Ammon's horn (tissue), 1 donor: ENCODE data around the gene S100A16.
"Not testable (repeated sequence)": the region's sequence is repeated elsewhere in the genome, so short reads cannot be mapped to it uniquely, and the experiment has no call there.

Source experiments
- DNase-seq: peaks from one replicate; pipeline ENCODE4 v3.0.0-alpha.2; 2016; ENCODE audit warnings: low spot score

Gene S100A16, protein sequence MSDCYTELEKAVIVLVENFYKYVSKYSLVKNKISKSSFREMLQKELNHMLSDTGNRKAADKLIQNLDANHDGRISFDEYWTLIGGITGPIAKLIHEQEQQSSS

DNA sequence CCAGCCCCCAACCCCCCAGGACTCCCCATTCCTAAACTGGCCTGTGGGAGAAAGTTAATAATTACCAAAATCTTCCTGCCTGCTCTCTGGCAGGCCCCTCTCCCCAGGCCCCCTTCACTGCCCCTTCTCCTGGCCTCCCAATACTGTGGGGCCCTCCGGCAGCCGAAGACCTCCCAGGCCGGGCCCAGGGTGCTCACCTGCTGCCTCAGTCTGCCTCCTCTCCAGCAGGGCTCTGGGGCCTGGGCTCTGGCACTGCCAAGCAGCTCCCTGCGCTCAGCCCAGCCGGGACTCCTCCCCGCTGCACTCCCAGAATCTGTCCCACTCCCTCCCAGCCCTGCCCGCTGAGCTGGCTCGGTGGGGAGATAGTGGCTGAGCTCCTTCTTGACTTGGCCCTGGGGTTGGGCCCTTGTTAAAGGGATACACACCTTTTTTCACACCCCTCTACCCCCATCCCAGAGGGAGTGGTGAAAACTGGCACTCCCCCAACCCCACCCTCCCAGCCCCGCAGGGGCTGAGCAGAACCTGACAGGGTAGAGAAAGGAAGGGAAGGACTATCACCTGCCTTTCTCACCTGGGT lies at the start of gene S100A16:
Gene S100A16 (minus strand): TSS at position 383 of the 577 bp plus-strand sequence. CDS start 4,986 bp downstream, outside the sequence.
- DNase-seq = no peak

DNA sequence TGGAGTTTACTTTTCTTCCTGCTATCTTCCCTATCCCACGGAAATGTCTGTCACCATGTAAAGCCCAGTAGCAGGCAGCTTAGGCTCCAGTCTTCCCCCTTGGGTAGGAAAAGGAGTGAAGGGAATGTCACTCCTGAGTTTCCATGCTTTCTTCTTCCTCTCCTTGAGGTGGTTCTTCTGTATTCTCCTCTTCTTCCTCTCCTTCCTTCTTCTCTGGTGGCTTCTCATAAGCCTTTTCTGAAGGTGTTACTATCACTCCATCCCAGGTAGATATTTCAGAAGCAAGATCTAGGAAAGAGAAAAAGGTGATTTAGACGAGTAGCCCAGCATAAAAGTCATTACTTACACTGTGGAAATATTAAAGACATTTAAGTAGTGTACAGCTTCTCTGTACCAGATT lies 49.3 kb upstream of the S100A16 start:
- no peak for DNase-seq

DNA sequence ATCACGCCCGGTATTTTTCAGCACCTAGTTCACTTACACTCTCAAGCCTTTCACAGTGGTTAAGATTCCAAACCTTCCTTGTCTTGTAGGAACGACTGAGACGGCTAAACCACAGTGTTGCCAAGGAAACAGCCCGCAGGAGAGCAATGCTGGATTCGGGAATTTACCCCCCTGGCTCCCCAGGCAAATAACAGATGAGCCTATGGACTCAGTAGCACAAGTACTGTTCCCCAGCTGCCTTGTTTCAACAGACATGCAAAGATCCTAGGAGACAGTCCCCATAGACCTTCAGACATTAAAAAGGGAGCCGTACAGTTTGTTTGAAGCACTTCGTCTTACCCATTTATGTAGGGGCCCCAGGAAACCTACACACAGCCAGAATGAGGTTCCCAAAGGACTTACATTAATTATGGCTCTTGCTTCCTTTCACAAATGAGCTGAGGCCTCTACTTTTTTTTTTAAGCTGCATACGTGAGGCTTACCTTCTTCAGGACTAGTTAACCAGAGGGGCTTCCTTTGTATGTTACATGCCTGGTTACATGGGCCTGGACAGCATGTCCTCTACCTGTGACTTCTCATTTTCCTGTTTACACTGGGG lies 48.3 kb upstream of the S100A16 start:
- DNase-seq = no peak

DNA sequence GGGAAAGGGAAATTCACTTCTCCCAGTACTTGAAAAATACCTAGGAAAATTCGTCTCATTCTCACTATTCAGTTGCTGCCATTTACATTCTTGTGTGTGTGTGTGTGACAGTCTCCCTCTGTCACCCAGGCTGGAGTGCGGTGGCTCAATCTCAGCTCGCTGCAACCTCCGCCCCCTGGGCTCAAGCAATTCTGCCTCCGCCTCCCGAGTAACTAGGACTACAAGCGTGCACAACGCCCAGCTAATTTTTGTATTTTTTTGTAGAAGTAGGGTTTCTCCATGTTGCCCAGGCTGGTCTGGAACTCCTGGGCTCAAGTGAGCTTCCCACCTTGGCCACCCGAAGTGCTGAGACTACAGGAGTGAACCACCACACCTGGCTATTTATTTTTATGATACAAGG lies 46.7 kb upstream of the S100A16 start:
- DNase-seq = no peak

DNA sequence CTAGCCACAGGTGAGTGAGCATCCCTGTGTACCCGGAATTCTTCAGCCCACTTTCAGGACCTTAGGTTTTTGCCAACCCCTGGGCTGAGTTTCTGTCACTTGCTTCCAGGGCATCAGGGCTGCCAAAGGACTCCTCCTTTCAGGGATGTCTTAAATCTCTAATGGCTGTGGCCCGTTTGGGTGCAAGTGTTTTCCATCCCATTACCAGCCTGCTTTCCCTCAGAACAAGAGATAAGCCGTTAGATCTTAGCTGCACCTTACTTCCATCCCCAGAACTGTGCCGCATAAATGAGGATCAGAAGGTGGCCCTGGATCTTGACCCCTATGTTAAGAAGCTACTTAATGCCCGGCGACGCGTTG lies 46.2 kb upstream of the S100A16 start:
- no peak for DNase-seq

DNA sequence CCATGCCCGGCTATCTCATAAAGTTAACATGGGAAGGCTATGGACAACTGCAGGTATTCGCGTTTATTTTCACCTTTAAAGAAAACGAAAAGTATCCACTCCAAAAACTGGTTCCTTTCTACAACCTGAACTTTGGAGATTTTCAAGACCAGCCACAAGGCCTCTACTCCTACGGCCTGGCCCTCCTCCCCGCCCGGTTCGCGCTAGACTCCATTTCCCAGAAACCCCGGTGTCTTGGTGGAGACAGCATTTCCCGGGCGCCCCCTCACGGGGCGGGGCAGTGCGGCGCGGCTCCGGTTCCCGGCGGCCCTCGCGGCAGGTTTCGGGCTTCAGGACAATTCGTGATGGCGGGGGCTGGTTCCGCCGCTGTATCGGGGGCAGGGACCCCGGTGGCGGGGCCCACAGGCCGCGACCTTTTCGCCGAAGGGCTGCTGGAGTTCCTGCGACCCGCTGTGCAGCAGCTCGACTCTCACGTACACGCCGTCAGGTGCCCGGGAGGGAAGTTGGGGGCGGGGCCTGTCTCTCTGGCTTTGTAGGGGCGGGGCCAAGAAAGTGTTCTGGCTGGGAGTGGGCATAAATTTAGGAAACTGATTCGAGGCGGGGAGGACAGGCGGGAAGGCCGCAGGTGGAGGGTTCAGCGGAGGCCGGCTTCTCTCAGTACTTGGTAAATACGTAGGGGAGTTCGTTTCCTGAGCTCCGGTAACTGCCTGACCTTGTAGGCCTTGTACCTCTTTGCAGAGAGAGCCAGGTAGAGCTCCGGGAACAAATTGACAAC lies 45.6 kb upstream of the S100A16 start, which contains the start of gene SNAPIN:
Gene SNAPIN (plus strand): TSS at position 304 of the 775 bp plus-strand sequence. CDS start 41 bp downstream, at position 345.
- DNase-seq = peak; percentile 92

DNA sequence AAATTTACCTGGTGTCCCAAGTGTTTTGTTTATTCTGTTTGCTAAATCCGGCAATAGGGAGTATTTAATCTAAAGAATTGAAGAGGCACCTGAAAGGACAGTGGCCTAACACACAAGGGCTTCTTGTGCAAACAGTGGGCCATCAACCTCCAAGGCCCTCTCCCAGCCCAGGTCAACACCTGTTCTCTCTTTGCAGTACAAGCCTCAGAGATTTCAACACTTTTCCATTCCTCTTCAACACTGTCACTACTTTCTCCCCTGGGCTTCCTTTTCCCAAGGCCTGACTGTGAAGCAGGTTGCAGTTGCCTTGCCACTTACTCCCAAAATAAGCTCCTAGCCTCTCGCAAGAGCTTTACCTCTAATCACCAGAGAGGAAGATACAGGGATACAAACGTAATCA lies 42.4 kb upstream of the S100A16 start:
- no peak for DNase-seq

DNA sequence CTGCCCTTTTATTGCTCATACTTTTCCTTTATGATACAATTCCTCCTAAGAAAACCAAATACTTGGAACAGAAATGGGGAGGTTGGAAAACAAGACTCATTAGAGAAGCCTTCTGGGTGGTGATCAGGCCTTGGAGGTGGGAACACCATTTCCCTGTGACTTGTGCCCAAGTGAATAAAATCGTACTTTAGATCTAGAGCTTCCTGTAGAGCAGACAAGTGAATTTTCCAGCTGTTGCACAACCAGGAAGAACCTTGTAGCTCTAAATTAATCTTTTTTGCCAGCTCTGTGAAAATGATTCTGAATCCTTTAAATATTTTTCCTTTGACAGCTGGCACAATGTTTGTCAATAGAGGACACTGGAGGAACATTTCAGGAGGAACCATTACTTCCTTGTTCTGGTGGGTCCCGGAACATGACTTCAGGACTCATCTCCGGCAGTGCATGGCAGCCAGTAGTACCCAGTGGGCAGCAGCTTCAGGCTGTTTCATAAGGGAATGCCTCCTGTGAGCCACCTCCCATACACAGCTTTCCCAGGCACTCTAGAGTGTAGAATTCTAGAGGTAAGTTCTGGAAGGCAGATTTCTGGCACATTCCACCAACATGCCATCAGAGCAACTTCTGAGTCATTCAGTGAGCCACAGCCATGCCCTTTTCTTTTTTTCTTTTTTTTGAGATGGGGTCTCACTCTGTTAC lies 40.0 kb upstream of the S100A16 start:
- no peak for DNase-seq

DNA sequence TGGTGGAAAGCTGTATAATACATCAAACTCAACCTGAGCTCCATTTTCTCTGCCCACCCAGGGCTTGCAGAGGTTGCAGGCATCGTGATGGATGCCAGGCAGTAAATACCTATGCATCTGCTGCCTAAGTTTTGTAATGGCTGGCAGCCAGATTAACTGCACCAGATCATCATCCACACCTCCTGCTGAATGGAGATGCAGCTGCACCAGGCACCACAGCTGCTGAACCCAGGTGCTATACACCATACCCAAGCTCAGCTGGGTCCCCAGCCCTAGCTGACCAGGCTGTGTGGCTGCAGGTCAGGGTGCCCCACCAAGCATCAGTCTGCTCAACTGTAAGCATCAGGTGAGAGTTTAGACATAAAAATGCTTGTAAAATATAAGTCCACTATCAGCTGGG lies 38.8 kb upstream of the S100A16 start:
- no peak for DNase-seq

DNA sequence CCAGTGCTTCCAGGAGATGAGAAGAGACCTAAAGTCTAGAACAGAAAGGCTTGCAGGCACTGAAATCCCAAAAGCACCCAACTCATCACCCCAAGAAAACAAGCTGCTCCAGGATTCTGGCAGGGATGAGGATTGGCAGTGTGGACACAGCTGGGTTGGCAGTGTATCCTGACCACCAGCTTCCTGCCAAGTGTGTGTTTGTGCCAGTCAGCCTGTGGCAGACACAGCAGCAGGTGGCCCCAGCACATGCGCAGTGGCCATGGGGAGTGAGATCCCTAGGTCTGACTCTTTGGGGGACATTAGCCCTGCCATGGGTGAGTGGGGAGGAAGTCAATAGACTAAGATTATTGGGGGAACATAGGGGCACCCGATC lies 36.9 kb upstream of the S100A16 start:
- DNase-seq = peak; percentile 92

DNA sequence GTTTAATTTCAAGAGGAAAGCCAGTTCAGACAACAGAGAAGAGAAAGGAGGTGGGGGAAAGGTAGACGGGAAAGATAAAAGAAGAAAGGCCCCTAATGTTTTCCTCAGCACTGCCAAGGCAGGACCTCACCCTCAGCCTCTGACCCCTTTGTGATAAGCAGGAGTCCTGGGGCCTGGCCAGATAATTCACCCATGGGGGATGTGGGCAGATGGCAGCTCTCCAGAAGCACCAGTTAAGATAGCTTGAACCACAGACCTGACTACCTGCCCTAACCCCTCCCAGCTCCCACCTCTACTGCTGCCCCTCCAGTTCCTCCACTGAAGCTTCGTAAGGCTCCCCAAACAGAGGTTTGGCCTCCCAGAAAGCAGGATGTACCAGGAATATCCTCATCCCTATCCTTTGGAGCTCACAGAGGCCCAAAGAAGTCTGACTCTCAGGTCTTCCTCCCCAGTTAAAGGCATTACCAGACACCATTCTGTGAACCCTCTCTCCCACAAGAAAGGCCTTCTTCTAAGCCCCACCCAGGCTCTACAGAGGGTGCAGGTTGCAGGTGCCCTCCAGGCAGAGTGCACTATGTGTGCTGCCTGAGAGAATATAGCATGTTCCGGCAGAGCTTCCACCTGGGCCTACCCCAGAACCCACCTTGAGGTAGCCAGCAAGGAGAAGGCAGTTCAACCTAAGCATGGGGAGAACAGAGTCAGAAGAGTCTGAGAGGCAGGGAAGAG lies 36.4 kb upstream of the S100A16 start:
- DNase-seq = no peak

DNA sequence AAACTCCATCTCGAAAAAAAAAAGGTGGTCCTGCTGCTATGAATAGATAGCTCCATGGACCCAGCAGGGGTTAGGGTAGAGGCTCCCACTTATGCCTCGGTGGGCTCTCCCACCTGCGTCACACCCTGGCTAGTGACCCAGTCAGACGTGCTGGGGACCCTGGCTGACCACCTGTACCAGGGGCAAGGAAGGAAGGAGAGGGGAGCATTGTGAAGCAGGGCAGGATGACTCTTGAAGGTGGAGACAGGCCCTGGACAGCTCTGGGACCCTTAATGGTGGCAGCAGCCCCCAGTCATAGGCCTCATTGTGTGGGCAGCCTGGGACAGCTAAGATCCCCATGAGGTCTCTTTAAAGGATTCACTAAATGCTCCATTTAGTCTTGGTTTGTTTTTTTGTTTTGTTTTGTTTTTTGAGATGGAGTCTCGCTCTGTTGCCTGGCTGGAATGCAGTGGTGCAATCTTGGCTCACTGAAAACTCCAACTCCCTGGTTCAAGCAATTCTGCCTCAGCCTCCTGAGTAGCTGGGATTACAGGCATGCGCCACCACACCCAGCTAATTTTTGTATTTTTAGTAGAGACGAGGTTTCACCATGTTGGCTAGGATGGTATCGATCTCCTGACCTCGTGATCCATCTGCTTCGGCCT lies 35.2 kb upstream of the S100A16 start:
- DNase-seq = no peak

DNA sequence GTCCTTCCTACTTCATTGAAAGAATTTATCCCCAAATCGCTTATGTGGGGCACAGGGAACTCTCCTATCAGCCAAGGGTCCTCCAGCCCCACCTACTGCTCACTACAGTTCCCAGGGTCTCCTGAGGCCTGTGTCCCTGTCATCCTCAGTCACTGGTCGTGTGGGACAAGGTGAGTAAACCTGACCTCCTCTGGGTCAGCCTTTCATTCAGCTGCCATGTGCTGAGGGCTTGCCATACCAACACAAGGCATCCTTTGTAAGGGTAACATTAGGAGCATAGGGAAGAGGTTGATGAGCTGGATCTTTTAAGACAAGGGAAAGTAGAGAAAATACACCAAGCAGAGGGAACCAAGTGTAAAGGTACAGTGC lies 34.4 kb upstream of the S100A16 start:
- no peak for DNase-seq

DNA sequence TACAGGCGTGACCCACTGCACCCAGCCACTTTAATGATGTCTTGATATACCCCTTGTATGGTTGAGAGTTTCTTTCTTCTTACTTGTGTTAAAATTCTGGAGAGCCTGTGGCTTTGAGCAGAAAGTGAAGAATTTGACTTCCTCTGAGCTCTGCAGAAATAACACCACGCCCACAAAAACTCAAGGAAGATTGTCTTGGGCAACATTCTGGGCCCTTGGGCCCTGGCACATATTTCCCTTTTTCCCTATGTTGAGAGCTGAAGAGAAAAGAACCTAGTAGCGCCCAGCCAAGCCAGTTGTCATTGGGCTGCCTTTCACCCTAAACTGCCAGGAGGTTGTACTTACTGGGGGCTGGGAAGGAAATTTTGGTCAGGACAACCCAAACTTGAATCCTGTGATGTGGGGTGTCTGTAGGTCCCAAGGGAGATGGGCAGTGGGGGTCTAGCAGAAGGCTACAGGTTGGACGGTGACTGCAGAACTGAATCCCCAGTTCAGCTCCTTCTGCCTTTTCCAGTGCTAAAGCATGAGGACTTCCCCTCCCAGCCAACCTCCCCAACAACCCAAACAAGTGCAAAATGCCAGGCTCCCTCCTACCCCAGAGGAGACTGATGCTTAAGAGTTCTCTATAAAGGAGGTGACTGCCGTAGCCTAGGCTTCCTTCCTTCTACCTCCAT lies 33.9 kb upstream of the S100A16 start:
- no peak for DNase-seq

DNA sequence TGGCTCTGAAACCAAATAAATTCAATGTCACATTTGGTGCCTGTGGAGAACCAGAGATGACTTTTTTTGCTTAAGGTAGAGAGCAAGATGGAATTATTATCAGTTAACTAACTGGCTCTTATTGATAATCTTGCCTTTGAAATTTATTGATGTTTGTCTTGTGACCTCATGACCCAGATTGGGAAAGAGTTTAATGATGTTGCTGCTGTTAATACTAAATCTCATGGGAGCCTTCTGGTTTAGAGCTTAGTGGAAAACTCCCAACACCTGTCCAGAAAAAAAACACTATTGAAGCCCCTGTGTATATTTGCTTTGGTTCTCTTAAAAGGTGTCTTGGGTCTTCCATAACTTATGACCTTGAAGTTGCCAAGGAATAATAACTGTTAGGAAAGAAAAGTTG lies 30.9 kb upstream of the S100A16 start:
- DNase-seq = no peak

DNA sequence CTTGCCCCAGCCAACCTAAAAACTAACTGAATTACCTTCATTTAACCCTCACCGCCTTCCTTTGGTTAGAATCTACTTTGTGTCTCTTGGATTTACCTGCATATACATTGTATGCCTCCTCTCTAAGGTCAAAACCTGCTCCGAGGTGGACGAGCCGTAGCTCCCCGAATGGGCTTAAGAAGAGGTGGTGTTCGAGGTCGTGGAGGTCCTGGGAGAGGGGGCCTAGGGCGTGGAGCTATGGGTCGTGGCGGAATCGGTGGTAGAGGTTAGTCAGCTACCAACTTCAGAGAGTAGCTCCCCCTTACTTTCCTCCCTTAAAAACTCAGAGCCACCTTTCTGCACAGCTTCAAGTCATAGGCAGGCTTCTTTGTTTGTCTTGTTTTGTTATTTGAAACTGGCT lies 30.2 kb upstream of the S100A16 start:
- no peak for DNase-seq

DNA sequence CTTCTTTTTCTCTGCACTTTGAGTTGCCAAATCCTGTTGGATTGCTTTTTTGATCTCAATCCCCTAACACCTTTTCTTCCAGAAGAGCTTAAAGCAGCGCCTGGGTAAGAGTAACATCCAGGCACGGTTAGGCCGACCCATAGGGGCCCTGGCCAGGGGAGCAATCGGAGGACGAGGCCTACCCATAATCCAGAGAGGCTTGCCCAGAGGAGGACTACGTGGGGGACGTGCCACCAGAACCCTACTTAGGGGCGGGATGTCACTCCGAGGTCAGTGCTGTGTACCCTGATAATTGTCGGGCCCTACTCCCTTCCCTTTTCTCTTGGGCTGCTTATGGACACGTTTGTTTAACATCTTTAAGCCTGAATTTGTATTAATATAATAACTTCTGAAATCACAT lies 29.2 kb upstream of the S100A16 start:
- DNase-seq = no peak

DNA sequence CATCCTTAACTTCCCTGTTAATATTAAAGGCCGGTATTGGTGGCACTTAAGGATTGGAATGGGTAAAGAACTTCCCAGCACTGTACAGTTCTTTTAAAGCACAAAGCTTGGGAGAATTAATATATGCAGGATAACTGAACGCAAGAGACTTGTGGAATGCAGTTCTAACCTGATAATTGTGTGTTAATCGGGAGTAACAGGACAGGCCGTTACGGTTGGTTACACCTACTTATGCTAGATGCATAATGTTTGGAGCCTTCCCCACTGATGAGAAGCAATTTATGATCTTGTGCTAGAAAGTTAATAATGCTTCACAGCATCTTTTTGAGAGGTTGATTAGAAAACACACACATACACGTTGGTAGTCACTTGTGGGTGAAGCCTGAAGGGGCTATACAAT lies 27.9 kb upstream of the S100A16 start:
- DNase-seq = no peak

DNA sequence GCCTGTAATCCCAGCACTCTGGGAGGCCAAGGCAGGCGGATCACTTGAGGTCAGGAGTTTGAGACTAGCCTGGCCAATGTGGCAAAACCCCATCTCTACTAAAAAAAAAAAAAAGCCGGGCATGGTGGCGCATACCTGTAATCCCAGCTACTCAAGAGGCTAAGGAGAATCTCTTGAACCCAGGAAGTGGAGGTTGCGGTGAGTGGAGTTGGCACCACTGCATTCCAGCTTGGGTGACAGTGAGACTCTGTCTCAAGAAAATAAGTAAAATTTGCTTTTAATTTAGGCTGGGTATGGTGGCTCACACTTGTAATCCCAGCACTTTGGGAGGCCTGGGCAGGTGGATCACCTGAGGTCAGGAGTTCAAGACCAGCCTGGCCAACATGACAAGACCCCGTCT lies 27.3 kb upstream of the S100A16 start:
- DNase-seq = not testable (repeated sequence)

DNA sequence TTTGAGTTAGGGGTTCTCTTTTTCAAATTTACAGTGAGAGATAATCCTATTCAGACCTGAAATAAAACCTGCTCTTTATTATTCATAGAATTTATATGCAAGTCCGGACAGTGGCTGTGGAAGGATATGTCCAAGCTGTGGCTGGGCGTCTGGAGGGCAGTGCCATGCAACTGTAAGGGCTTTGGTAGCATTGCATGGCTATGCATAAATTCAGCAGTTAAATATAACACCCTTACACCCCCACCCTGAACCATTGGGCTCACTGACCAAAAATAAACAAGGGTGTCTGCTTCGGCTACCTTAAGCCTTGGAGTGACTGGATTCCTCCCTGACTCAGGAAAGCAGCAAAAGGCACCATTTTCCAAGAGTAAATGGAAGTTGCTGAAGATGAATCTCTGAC lies 26.3 kb upstream of the S100A16 start:
- no peak for DNase-seq

DNA sequence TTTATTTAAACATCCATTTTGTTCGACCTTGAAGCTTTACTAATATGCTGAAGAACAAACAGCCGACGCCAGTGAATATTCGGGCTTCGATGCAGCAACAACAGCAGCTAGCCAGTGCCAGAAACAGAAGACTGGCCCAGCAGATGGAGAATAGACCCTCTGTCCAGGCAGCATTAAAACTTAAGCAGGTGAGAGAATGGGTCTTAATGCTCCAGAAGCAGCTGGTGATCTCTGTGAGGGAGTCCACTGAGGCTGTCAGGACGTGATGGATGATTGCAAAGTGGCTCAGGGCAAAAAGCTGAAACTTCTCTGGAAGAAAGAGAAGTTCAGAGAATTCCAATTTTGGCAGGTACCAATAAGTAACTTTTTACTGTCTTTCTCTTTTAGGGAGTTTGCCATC lies 25.3 kb upstream of the S100A16 start:
- DNase-seq = no peak
